GM18870 (cell line): ENCODE results near the gene CSNK2A2.

Experiments
- ATAC-seq: cut with Tn5 transposase; IDR thresholded peaks from one replicate; pipeline ENCODE4 v1.9.1; 2021; ENCODE audit warnings: moderate library complexity; ENCODE audit not compliant: unreplicated experiment

The CSNK2A2 gene

DNA sequence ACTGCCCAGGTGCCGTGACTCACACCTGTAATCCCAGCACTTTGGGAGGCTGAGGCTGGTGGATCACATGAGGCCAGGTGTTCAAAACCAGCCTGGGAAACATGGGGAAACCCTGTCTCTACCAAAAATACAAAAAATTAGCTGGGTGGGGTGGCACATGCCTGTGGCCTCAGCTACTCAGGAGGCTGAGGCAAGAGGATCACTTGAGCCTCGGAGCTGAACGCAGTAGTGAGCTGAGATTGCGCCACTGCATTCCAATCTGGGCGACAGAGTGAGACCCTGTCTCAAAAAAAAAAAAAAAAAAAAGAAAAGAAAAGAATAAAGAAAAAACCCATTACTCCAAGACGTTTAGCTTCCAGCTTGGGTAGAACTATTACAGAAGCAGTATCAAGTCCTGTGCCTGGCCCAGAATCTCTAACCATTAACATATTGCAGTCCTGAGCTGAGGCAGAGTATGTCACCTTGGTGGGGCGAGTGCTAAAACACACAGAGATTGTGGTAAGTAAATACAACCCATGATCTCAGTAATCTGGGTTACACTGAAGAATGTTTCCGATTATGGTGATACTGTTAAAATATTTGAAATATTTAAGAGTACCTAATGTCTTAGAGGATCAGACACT, 45.5 kb downstream of the CSNK2A2 start:
- ATAC-seq: no peak

DNA sequence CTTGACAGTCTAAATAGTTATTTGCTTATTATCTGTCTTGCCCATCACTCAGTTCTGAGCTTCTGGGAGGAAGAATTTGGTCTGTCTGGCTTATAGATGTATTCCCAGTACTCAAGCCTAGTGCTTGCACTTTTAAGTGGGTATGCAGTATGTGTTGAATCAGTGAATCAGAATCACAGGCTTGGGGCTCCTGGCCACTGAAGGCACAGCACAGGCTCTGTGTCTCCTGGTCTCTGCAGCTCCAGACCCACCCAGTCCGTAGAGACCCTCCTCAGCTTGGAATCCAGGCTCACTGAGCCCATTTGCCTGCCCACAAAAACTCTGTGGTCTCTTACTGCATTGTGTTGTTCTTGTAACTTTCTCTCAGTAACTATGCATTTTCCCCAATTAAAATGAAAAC, 49.4 kb downstream of the CSNK2A2 start:
- ATAC-seq: no peak

DNA sequence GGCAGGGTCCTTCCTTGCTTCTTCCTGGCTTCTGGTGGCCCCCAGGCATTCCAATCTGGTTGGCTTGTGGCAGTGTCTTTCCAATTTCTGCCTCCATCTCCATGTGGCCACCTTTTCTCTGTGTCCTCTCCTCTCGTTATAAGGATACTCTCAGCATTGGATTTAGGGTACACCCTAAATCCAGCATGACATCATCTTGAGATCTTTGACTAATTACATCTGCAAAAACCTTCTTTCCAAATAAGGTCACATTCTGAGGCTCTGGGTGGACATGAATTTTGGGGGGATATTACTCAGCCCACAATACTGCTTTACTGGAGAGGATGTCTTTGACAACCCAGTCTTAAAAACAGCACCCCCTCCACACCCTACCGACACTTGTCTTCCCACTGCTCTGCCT, 49.8 kb downstream of the CSNK2A2 start:
- no peak for ATAC-seq

DNA sequence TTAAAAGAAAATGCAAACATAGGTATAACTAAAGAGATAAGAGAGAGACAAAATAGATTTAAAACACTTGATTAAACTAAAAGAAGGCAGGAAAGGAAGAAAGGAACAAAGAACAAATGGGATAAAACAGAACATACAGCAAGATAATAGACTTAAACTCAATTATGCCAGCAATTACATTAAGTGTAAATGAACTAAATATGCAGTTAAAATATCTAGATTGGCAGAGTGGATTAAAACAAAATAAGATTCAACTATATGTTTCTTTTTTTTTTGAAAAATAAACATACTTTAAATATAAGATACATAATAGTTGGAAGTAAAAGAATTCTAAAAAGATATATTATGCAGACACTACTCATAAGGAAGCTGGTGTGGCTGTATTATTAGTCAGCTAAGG, 59.1 kb downstream of the CSNK2A2 start:
- ATAC-seq: no peak

DNA sequence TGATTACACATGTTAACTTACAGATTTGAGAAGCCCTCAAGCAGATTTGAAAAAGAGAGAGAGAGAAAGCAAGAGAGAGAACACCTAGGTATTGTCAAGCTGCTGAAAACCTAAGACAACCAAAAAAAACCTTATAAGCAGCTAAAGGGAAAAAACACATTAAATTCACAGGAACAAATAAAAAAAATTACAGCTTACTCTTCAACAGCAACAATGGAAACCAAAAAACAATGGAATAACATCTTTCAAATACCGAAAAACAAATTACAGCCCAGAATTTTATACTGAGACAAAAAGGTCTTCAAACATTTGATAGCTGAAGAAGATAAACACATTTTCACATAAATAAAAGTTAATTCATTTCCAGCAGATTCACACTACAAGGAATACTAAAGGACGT, 60.3 kb downstream of the CSNK2A2 start:
- ATAC-seq: no peak

DNA sequence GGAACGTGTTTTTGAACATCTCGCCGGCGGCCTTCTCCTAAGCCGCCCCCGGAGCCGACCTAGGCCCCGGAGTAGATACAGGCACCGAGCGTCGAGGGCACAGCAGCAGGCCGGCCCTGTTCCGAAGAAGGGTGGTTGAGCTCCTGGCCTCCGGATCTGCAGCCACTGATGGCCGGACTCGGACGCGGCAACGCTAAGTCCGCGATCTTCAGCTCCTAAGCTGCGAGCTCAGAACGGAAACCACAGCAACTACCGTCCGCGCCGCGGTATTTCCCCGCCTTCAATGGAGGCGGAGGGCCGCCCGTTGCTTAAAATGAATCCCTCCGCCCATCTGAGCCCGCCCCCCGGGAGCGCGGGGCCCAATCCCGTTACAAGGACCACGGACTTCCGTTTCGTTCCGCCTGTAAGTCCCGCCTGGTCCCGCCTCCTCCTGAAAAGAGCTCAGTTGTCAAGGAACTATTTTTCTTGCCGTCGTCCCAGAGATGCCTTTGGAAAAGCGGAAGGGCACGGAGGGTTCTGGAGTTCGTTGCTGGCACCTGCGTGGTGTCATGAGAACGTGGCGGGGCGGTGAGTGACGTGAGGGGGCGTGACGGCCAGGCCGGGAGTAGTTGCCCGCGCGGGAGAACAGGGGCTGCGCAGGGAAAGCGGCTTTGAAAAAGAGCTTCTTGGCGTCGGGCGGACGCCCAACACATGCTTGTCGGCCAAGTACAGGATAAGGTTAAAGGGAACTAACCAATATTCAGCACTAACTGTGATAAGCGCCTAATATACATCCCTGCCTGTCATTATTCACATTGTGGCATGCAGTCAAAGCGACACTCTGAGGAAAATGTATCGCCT, 68.6 kb downstream of the CSNK2A2 start, which contains the start of gene CFAP20:
CFAP20 (minus strand) TSS at position 285 of the 840 bp plus-strand sequence; CDS start at position 19, 266 bp downstream.
- ATAC-seq: peak; percentile 85

DNA sequence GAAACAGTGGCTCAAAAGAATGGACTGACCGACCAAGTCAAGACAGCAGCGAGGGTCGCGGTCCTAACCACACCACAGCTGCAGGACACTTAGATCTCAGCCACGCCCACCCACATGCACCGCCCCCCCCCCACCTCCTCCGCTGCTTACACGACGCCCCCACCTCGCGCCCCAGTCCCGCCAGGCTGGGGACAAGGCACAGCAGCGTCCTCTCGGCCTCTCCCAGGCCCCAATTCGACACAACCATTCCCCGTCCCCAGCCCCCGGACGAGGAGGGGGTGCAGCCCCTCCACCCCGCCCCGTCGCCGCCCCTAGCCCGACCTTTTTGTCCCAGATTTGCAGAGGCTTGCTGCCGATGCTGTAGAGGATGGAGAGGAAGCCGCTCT, 69.2 kb downstream of the CSNK2A2 start:
- ATAC-seq: no peak

DNA sequence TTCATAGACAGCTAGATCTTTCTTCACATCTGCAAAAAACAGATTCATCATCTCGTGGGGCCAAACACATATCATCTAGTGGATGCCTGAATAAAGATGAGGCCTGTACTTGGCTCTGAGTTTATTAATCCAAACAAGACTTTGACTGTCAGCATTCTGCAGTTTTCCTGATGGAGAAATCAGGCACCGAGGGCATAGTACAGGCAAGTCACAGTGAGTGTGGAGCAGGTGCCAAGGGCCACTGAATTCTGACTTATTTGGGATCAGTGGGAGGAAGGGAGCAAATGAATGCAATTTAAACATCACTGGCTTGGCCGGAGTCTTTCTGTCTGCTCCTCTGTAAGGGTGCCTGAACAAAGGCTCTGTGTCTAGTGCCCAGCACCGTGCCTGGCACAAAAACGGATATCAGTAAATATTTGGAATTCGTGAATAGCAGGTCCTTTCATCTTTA, 69.7 kb downstream of the CSNK2A2 start:
- no peak for ATAC-seq

DNA sequence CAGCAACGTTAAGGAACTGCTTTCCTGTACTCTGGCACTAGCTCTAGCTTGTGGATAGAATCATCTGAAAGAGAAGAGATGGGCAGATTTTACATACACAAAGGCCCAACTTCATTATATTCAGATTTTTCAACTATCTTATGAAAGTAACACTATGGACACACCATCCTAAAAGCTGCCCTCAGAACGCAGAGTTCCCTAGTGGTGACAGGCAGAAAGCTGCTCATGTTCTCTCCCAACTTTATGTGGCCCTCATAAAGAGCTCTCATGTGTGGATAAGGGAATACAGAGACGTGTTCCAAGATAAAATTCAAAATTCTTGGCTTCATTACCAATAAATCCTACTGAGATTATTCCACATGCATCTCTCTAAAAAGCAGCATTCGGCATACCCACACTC, 70.3 kb downstream of the CSNK2A2 start:
- ATAC-seq: no peak

DNA sequence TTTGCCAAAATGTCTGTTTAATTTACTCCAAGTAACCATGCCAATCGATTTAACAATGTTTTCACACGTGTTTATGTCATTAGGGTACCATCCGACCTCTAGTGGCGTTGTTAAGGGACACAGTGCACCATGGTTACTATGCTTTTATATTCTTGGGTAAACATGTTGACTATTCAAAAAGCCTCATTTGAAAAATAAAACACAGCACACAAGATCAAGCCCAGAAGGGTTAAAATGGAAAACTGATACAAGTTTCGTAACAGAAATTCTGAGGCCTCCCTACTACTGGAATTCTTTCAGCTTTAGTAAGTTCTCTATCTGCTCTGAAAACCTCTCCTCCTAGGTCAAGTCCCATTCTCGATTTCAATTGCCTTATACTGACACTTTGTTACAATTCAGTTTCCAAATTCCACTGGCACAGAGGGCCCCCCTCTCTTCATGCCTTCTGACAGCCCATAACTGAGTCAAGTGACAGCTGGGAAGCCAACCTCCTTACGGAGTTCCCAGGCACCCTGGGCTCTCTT, 70.8 kb downstream of the CSNK2A2 start:
- ATAC-seq: no peak

DNA sequence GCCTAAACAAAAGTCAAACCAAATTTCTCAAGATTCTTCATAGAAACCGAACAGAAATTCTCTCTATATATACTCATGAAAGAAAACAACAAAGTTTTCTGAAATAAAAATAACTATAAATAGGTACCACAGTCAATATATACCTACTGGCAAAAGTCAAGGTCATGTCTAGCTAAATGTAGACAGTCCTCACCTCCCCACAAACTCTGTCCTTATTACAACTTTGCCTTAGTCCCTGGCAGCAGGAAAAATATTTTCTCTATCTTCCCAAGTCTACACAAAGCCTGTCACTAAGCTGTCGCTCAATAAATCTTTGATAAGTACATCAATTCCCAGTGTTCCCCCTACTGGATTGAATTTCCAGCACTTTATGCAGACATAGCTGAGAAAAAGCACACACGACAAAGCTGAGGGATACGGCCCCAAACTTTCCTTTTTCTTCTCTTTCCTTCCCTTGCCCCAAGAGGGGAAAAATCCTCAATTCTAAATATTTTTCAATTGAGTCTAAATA, 71.4 kb downstream of the CSNK2A2 start:
- ATAC-seq: no peak

DNA sequence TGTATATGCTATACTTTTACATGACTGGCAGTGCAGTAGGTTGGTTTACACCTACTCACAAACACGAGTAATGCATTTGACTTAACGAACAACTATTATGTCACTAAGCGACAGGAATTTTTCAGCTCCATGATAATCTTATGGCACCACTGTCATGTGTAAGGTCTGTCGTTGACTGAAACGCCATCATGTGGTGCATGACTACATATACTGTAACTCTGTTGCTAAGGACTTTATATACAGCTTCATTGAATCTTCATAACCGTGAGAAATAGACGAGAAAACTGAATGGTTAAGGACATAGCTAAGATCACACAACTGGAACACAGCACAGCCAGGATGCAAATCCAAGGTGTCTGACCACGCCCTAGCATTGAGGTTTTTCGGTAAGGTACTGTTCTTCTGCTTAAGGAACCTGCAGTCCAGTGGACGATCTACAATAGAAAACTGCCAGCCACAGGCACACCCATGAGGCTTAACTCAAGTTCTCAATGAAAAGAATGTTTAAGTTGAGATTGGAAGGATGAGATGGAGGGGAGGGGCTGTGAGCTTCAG, 72.0 kb downstream of the CSNK2A2 start:
- ATAC-seq: no peak

DNA sequence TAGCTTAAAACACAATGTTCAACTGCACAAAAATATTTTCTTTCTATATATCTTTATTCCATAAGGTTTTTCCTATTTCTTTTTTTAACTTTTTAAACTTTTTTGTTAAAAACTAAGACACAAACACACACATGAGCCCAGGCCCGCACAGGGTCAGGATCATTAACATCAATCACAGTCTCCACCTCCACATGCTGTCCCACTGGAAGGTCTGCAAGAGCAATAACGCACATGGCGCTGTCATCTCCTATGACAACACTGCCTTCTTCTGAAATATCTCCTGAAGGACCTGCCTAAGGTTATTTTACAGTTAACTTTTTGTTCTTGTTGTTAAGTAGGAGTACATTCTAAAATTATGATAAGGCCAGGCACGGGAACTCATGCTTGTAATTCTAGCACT, 72.9 kb downstream of the CSNK2A2 start:
- ATAC-seq: no peak

DNA sequence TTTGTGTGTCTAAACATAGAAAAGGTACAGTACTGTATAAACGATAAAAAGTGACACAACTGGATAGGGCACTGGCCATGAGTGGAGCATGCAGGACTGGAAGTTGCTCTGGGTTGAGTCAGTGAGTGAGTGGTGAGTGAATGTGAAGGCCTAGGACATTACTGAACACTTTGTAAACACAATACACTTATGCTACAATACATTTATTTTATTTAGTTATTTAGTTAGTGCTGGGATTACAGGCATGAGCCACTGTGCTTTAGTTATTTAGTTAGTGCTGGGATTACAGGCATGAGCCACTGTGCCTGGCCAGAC, 73.3 kb downstream of the CSNK2A2 start:
- no peak for ATAC-seq

DNA sequence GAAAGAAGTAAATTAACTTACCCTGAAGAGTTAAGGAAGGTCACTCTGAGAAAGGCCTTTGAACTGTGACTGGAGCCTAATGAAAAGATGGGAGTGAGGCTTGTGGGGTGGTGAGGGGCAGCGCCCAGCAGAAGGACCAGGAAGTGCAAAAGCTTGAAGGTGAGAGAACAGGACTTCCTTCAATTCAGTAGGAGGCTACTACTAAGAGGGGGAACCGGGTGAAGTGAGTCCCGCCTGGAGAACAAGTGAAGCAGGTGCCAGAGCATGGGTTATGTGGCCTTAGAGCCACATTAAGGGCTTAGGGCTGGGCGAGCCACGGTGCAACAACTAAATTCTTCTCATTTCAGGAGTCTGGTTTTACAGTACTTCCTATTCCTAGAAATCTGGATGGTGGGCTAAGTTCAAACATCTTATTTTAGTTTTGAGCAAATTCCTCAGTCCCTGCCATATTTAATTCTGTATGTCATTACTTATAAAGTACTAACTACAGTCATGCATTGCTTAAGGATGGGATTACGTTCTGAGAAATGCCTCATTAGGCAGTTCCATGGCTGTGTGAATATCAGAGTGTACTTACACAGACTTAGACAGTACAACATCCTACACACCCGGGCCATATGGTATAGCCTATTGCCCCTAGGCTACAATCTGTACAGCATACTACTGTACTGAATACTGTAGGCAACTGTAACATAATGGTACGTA, 73.9 kb downstream of the CSNK2A2 start:
- no peak for ATAC-seq

DNA sequence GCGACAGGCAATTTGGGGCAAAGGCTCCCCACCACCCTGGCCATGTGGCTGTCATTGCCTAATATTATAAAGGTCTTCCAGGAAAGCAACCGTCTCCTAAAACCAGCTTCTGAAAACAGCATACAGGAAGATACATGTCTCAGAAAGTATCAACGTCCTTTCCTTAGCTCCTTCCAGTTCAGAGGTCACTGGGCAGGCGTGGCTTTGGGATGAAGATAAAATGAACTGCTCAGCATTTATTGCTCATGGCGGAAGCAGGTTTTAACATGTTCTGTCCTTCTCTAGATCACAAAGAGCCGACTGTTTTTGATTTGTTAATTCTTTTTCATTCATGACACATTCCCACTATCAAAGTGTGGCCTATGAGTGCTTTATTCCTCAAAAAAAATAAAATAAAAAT, 76.8 kb downstream of the CSNK2A2 start:
- ATAC-seq: no peak

DNA sequence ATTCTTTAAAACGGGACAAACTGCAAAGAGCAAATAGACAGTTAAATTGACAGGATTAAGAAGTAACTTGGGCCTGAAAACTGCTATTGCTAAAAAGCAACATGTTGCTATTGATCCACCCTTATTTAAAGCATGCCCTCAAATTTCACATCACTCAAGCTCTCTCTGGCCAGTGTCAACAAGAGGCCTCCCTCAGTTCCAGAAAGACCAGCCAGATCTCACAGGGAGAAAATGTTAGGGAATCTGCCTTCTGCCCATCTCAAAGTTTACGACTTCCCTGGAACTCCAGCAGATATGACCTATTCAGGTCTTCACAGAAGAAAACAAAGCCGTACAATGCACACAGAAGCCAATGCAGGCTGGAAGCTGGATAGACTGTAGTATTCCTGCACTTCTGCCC, 77.7 kb downstream of the CSNK2A2 start:
- ATAC-seq: no peak

DNA sequence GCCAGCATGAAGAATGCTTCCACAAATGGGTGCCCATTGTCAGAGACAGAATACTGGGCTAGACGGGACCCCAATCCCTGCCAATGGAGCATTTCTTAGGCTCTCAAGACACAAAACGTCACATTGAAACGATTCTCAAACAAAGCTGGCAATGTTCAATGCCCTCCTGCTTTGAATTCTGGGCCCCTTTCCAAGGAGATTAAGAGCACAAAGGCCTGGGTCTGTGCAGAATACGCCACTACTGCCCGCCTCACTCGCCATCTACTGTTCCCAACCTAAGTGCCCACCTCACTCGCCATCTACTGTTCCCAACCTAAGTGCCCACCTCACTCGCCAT, 78.4 kb downstream of the CSNK2A2 start:
- no peak for ATAC-seq

DNA sequence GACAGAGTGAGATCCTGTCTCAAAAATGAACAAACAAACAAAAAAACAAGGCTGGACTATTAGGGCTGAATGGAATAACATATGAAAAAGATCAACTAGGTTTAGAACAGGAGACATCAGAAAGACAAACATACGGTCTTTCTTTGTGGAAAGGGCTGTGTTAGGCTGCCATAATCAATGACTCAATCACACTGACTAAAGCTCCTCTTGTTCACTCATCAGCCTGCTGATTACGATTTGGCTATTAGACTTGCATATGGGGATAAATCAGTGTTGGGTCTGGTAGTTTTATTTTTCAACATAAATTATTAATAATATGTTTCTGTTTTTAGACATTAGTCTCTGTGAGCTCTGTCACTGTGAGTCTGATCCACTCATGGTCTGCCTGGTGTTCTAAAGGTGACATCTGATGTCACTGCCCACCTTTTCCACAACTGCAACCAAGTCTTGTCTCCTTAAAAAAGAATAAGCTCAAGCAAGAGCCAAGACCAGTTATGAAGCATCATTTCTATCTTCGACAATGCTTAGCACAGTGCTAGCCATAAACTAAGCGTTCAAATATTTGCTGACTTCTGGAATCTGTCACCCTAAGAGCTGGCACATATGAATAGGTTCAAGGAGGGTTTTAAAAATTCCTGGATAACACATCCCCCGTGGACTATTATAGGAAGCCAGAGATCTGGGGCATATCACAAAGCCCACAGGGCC, 79.0 kb downstream of the CSNK2A2 start:
- no peak for ATAC-seq

DNA sequence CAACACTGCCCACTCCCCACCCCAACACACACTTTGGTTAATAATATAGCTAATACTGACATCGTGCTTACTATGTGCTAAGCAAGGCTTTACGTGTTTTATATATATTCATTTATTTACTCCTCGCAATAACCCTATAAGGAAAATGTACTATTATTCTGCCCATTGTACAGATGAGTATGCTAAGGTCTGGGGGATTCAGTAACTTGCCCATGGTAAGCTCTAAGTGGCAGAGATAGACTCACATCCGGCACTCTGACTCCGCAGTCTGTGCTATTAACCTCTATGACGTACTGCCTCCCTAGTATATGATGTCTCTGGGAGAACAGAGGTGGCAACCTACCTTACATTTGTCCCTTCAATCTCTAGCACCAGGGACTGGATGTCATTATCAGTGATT, 81.4 kb downstream of the CSNK2A2 start:
- no peak for ATAC-seq

DNA sequence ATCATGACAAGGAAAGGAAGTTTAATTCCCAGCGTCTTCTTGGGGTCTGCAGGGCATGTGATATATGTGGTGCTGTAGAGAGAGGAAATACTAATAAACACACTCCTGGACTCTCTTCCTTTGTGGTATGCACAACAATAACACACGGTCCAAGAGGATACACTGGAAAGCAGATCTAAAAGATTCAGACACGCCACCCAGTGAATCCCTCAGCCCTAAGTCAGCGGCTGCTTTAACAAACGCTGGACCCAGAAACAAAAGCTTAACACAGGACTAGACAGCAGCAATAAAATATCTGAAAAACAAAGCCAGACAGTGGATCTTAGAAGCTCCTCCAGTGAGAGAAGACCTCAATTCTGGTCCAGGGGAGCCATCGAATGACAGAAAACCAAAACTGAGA, 81.8 kb downstream of the CSNK2A2 start:
- no peak for ATAC-seq
